ENCODE results near the gene SPON1. TPM values are rescaled to one million over a fixed set of nuclear protein-coding genes. Genes with fewer than 3 reads are reported as not detected.

The SPON1 gene
- total and polyA plus RNA-seq, 10 of the 15 experiments (the other 5 are each of a cell fraction or from before 2014, with no cell fraction given), result 0.13 to 1.1 (median 0.18) TPM; not detected in 5

DNA sequence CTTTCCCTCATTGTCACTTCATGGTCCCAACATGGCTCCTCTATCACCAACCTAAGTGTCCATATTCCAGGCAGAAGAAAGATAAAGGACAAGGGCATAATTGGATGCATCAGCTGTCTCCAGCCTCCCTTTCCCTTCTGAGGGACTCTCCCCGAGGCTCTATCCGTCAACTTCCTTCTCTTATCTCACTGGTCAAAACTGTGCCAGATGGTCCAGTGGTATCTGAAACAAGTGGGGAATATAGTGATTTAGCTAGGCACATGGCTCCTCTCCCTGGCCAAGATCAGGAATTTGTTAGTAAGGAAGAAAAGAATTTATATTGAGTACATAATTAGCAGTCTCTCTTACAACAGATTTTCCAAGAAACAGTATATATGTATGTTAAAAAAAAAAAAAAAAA, 12.6 kb upstream of the SPON1 start:
- no peaks in the 10 kb centered on the region for H3K79me2 ChIP-seq (ENCODE audit: control insufficient read depth, insufficient read depth, low read length)
- no peak overlapping the region for H3K4me3 ChIP-seq
- no peaks in the 10 kb centered on the region for H3K27me3 ChIP-seq (replicated peaks in 1 of 2; ENCODE audit: control insufficient read depth in 2 of 2, insufficient read depth in 2 of 2, low read length in 1 of 2)
- no peaks in the 10 kb centered on the region for H3K4me1 ChIP-seq (ENCODE audit: control insufficient read depth, insufficient read depth, low read length)
- no peak overlapping the region for H3K27ac ChIP-seq (ENCODE audit: control insufficient read depth, insufficient read depth)
- no peaks in the 10 kb centered on the region for H3K36me3 ChIP-seq (ENCODE audit: control insufficient read depth in 2 of 2, insufficient read depth in 2 of 2, low read length in 1 of 2)
- ATAC-seq (no peak), DNase-seq (ENCODE audit: low read depth, low spot score) (no peak), FAIRE-seq (no peak)
- TF ChIP-seq, protein P1, sequence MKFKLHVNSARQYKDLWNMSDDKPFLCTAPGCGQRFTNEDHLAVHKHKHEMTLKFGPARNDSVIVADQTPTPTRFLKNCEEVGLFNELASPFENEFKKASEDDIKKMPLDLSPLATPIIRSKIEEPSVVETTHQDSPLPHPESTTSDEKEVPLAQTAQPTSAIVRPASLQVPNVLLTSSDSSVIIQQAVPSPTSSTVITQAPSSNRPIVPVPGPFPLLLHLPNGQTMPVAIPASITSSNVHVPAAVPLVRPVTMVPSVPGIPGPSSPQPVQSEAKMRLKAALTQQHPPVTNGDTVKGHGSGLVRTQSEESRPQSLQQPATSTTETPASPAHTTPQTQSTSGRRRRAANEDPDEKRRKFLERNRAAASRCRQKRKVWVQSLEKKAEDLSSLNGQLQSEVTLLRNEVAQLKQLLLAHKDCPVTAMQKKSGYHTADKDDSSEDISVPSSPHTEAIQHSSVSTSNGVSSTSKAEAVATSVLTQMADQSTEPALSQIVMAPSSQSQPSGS (IDR thresholded peaks at IDR 0.05; ENCODE audit: low read length), result no peak
- no peak for TF ChIP-seq SREBF2 (IDR thresholded peaks at IDR 0.05; ENCODE audit: low read length)
- TF ChIP-seq POLR2AphosphoS2 (IDR thresholded peaks at IDR 0.05; ENCODE audit: low read depth, low read length), result no peak
- TF ChIP-seq PKNOX1 (IDR thresholded peaks at IDR 0.05), result no peak
- TF ChIP-seq RAD21 (IDR thresholded peaks at IDR 0.05; ENCODE audit: insufficient read depth, low read depth, low read length), result no peak
- no peak for TF ChIP-seq FOXM1 (IDR thresholded peaks at IDR 0.05; ENCODE audit: low read depth, low read length)
- TF ChIP-seq RUNX3 (IDR thresholded peaks at IDR 0.05; ENCODE audit: low read length), result no peak
- TF ChIP-seq ZNF622 (IDR thresholded peaks at IDR 0.05), result no peak
- TF ChIP-seq TARDBP (IDR thresholded peaks at IDR 0.05; ENCODE audit: borderline replicate concordance), result no peak
- TF ChIP-seq LARP7 (IDR thresholded peaks at IDR 0.05), result no peak
- TF ChIP-seq ESRRA (IDR thresholded peaks at IDR 0.05; ENCODE audit: low read length), result no peak
- no peak for TF ChIP-seq CHD2 (IDR thresholded peaks at IDR 0.05; ENCODE audit: borderline replicate concordance, low read depth, low read length)
- TF ChIP-seq SP1 (IDR thresholded peaks at IDR 0.05; ENCODE audit: low read depth, low read length), result no peak
- TF ChIP-seq TBL1XR1 (IDR thresholded peaks at IDR 0.05; ENCODE audit: low read depth, low read length), result no peak
- no peak for TF ChIP-seq JUND (IDR thresholded peaks at IDR 0.05; ENCODE audit: low read depth, low read length)
- TF ChIP-seq FOS (IDR thresholded peaks at IDR 0.05; ENCODE audit: borderline replicate concordance, extremely low read depth, insufficient read length), result no peak
- TF ChIP-seq, protein P2, sequence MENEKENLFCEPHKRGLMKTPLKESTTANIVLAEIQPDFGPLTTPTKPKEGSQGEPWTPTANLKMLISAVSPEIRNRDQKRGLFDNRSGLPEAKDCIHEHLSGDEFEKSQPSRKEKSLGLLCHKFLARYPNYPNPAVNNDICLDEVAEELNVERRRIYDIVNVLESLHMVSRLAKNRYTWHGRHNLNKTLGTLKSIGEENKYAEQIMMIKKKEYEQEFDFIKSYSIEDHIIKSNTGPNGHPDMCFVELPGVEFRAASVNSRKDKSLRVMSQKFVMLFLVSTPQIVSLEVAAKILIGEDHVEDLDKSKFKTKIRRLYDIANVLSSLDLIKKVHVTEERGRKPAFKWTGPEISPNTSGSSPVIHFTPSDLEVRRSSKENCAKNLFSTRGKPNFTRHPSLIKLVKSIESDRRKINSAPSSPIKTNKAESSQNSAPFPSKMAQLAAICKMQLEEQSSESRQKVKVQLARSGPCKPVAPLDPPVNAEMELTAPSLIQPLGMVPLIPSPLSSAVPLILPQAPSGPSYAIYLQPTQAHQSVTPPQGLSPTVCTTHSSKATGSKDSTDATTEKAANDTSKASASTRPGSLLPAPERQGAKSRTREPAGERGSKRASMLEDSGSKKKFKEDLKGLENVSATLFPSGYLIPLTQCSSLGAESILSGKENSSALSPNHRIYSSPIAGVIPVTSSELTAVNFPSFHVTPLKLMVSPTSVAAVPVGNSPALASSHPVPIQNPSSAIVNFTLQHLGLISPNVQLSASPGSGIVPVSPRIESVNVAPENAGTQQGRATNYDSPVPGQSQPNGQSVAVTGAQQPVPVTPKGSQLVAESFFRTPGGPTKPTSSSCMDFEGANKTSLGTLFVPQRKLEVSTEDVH (IDR thresholded peaks at IDR 0.05; ENCODE audit: low read depth, partially characterized antibody), result no peak
- TF ChIP-seq EED (IDR thresholded peaks at IDR 0.05; ENCODE audit: low read depth), result no peak
- ChIA-PET CTCF (interaction anchor here (2.4 kb wide), 1 partner anchor 300 kb away, joined by 5 read pairs; no protein-coding TSS in a partner anchor), POLR2A (no interaction called here), SMC1A (ENCODE audit: uncharacterized antibody, unreplicated experiment) (interaction anchor here (1.4 kb wide), 1 partner anchor 9 kb away, joined by 3 read pairs; no protein-coding TSS in a partner anchor), RAD21 (ENCODE audit: unreplicated experiment) (no interaction called here)
- intact Hi-C loops (cut with micrococcal nuclease; ENCODE audit: unreplicated experiment), result loop anchor here (2.0 kb wide), 1 partner anchor 177 kb away; no protein-coding TSS in a partner anchor
- no TSS peak for BruUV-seq (replicated peaks)
- in situ Hi-C loops (cut with MboI), result loop anchor here (25.0 kb wide), 1 partner anchor 462 kb away; no protein-coding TSS in a partner anchor
- 60% methylated on average over 2 of the region's 2 CpGs for WGBS (ENCODE audit: insufficient coverage, insufficient replicate concordance, low lambda C conversion rate, missing lambda C conversion rate)
- H3K4me2 ChIP-seq (ENCODE audit: control insufficient read depth, insufficient read depth), result no peak overlapping the region
- no peak overlapping the region for H3K9ac ChIP-seq (ENCODE audit: control insufficient read depth, insufficient read depth, low read length)
- H3K9me3 ChIP-seq (replicated peaks; ENCODE audit: control insufficient read depth, insufficient read depth, low read length), result no peaks in the 10 kb centered on the region
- no peak overlapping the region for H2AFZ ChIP-seq (ENCODE audit: control insufficient read depth, low read depth, low read length)
- H4K20me1 ChIP-seq (ENCODE audit: control insufficient read depth, insufficient read depth), result no peaks in the 10 kb centered on the region
